Activated T-helper 1 cell treated with anti-CD3 and anti-CD28 coated beads, Interleukin-12 subunit alpha, Interleukin-12 subunit beta, Interleukin-2, Interleukin-4 antibody, amounts not matched to agents 30 ng/mL and 10 ng/mL and 1 ng/mL, durations not matched to agents 14 hours and 24 hours and 36 hours (primary cell): ENCODE measurements around the gene TIAM2. TPM values are rescaled to one million over a fixed set of nuclear protein-coding genes. Genes with fewer than 3 reads are reported as not detected.

Source experiments
- DNase-seq: peaks from one replicate; pipeline ENCODE4 v3.0.0; 2021; ENCODE audit warnings: low spot score
- H3K27ac Mint-ChIP-seq: one replicate; pipeline ENCODE4 v1.8.0; 2021; ENCODE audit warnings: mild to moderate bottlenecking, mixed read lengths
- H3K27me3 Mint-ChIP-seq: one replicate; pipeline ENCODE4 v1.8.0; 2022; ENCODE audit warnings: mild to moderate bottlenecking, moderate library complexity, mixed read lengths; ENCODE audit not compliant: insufficient read depth
- H3K36me3 Mint-ChIP-seq: one replicate; pipeline ENCODE4 v1.8.0; 2021; ENCODE audit warnings: low read depth, mixed read lengths
- H3K4me1 Mint-ChIP-seq: one replicate; pipeline ENCODE4 v1.8.0; 2021; ENCODE audit warnings: low read depth, mixed read lengths
- H3K4me3 Mint-ChIP-seq: one replicate; pipeline ENCODE4 v1.8.0; 2021; ENCODE audit warnings: mild to moderate bottlenecking, moderate library complexity, mixed read lengths
- H3K9me3 Mint-ChIP-seq: one replicate; pipeline ENCODE4 v1.8.0; 2021; ENCODE audit warnings: mixed read lengths
- intact Hi-C: fragments of 100-400 bp; cut with micrococcal nuclease; formaldehyde crosslinking; loops from one replicate; pipeline ENCODE4 v1.15.1; 2024
- total RNA-seq: library from RNA; stranded (reverse); gene quantifications from 2 replicates; pipeline ENCODE4 v1.2.3, GENCODE V29; 2022

Gene TIAM2
- total RNA-seq, 1 donor from 2014 or later = 95.6 TPM

- DNase-seq = no peak
- Mint-ChIP-seq H3K4me1 (peaks cover 65% of the 10 kb centered on the region), H3K36me3 (peaks cover 67% of the 10 kb centered on the region)
Observed at GRCh38 chr6:155143029-155143577, 148.0 kb downstream of the TIAM2 start.

GRCh38 chr6:155143578-155144106 lies 148.5 kb downstream of the TIAM2 start:
- Mint-ChIP-seq H3K4me1 (peaks cover 71% of the 10 kb centered on the region), H3K9me3 (peaks cover 7% of the 10 kb centered on the region), H3K36me3 (peaks cover 67% of the 10 kb centered on the region), H3K27ac (peak overlapping the region; percentile 85), H3K27me3 (no peaks in the 10 kb centered on the region), H3K4me3 (peak overlapping the region; percentile 49)
- no peak for DNase-seq
- intact Hi-C loops = loop anchor here (1.0 kb wide), 1 partner anchor 93 kb away; no protein-coding TSS in a partner anchor

More at GRCh38 chr6:155143029-155143577, 148.0 kb downstream of the TIAM2 start:
- intact Hi-C loops = loop anchor here (1.0 kb wide), 1 partner anchor 93 kb away; no protein-coding TSS in a partner anchor
- Mint-ChIP-seq H3K27me3 (no peaks in the 10 kb centered on the region), H3K27ac (peak overlapping the region; percentile 85), H3K4me3 (peak overlapping the region; percentile 73), H3K9me3 (peaks cover 7% of the 10 kb centered on the region)

- Mint-ChIP-seq H3K9me3 (peaks cover 7% of the 10 kb centered on the region), H3K4me3 (no peak overlapping the region), H3K36me3 (peaks cover 69% of the 10 kb centered on the region), H3K4me1 (peaks cover 80% of the 10 kb centered on the region), H3K27me3 (no peaks in the 10 kb centered on the region), H3K27ac (no peak overlapping the region)
- no peak for DNase-seq
- intact Hi-C loops = no loop called here
Observed at GRCh38 chr6:155146205-155146604, 151.1 kb downstream of the TIAM2 start.

- H3K4me1 Mint-ChIP-seq = peaks cover 80% of the 10 kb centered on the region
- intact Hi-C loops = no loop called here
Observed at GRCh38 chr6:155147958-155148663, 153.0 kb downstream of the TIAM2 start.

GRCh38 chr6:155150967-155151671 lies 156.0 kb downstream of the TIAM2 start:
- Mint-ChIP-seq H3K4me1 (peaks cover 77% of the 10 kb centered on the region), H3K9me3 (no peaks in the 10 kb centered on the region), H3K36me3 (peaks cover 52% of the 10 kb centered on the region), H3K27ac (peak overlapping the region; percentile 56), H3K4me3 (no peak overlapping the region), H3K27me3 (no peaks in the 10 kb centered on the region)
- intact Hi-C loops = no loop called here
- no peak for DNase-seq

More at GRCh38 chr6:155147958-155148663, 153.0 kb downstream of the TIAM2 start:
- H3K27me3 Mint-ChIP-seq = no peaks in the 10 kb centered on the region
- peak overlapping the region; percentile 34 for H3K27ac Mint-ChIP-seq
- H3K36me3 Mint-ChIP-seq = peaks cover 67% of the 10 kb centered on the region
- no peak for DNase-seq
- peaks cover 7% of the 10 kb centered on the region for H3K9me3 Mint-ChIP-seq
- no peak overlapping the region for H3K4me3 Mint-ChIP-seq

GRCh38 chr6:155152211-155153076 lies 157.3 kb downstream of the TIAM2 start:
- Mint-ChIP-seq H3K9me3 (no peaks in the 10 kb centered on the region), H3K4me3 (peak overlapping the region; percentile 15), H3K4me1 (peaks cover 89% of the 10 kb centered on the region), H3K27ac (peak overlapping the region; percentile 97), H3K27me3 (no peaks in the 10 kb centered on the region), H3K36me3 (peaks cover 57% of the 10 kb centered on the region)
- no peak for DNase-seq
- intact Hi-C loops = no loop called here

- intact Hi-C loops = loop anchor here (1.0 to 2.0 kb wide), 8 partner anchors 17 to 264 kb away; no protein-coding TSS in a partner anchor
Observed at GRCh38 chr6:155154158-155154830, 159.2 kb downstream of the TIAM2 start.

GRCh38 chr6:155155787-155156447 lies 160.8 kb downstream of the TIAM2 start:
- no peak for DNase-seq
- peaks cover 94% of the 10 kb centered on the region for H3K4me1 Mint-ChIP-seq
- H3K27ac Mint-ChIP-seq = peak overlapping the region; percentile 97
- intact Hi-C loops = loop anchor here (2.0 kb wide), 1 partner anchor 159 kb away; no protein-coding TSS in a partner anchor
- peaks cover 13% of the 10 kb centered on the region for H3K9me3 Mint-ChIP-seq
- peak overlapping the region; percentile 45 for H3K4me3 Mint-ChIP-seq
- H3K36me3 Mint-ChIP-seq = peaks cover 48% of the 10 kb centered on the region
- H3K27me3 Mint-ChIP-seq = peaks cover 2% of the 10 kb centered on the region

More at GRCh38 chr6:155154158-155154830, 159.2 kb downstream of the TIAM2 start:
- DNase-seq = peak; percentile 48
- Mint-ChIP-seq H3K9me3 (no peaks in the 10 kb centered on the region), H3K27me3 (peaks cover 2% of the 10 kb centered on the region), H3K4me1 (peaks cover 90% of the 10 kb centered on the region), H3K27ac (peak overlapping the region; percentile 97), H3K36me3 (peaks cover 44% of the 10 kb centered on the region), H3K4me3 (peak overlapping the region; percentile 78)

- H3K36me3 Mint-ChIP-seq = peaks cover 49% of the 10 kb centered on the region
- no peak for DNase-seq
- H3K4me1 Mint-ChIP-seq = peaks cover 88% of the 10 kb centered on the region
- H3K27ac Mint-ChIP-seq = peak overlapping the region; percentile 86
- peaks cover 17% of the 10 kb centered on the region for H3K9me3 Mint-ChIP-seq
- peaks cover 2% of the 10 kb centered on the region for H3K27me3 Mint-ChIP-seq
- peak overlapping the region; percentile 48 for H3K4me3 Mint-ChIP-seq
- intact Hi-C loops = no loop called here
Observed at GRCh38 chr6:155157101-155157500, 162.0 kb downstream of the TIAM2 start.

- peak overlapping the region; percentile 41 for H3K4me3 Mint-ChIP-seq
- peak overlapping the region; percentile 80 for H3K27ac Mint-ChIP-seq
- H3K4me1 Mint-ChIP-seq = peaks cover 84% of the 10 kb centered on the region
- peaks cover 22% of the 10 kb centered on the region for H3K9me3 Mint-ChIP-seq
- no peak for DNase-seq
- peaks cover 2% of the 10 kb centered on the region for H3K27me3 Mint-ChIP-seq
- H3K36me3 Mint-ChIP-seq = peaks cover 50% of the 10 kb centered on the region
- intact Hi-C loops = loop anchor here (1.0 kb wide), 1 partner anchor 13 kb away; no protein-coding TSS in a partner anchor
Observed at GRCh38 chr6:155158030-155158843, 163.1 kb downstream of the TIAM2 start.
